ENCODE data around the gene CNTNAP2. TPM values are rescaled to one million over a fixed set of nuclear protein-coding genes. Genes with fewer than 3 reads are reported as not detected.

CNTNAP2 gene
- total RNA-seq, 1 experiment from 2014 or later: 64.5 TPM

DNA sequence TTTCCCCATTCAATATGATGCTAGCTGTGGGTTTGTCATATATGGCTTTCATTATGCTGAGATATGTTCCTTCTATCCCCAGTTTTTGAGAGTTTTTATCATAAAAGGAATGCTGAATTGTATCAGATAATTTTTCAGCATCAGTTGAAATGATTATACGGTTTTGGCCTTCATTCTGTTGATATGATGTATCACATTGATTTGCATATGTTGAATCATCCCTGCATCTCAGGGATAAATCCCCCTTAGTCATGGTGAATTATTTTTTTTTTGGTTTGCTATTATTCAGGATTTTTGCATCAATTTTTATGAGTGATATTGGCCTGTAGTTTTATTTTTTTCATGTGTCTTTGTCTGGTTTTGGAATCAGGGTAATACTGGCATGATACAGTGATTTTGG is 1321.6 kb downstream of the CNTNAP2 start:
- H3K79me2 ChIP-seq (ENCODE audit: insufficient read depth, low read length): no peaks in the 10 kb centered on the region
- H2BK5ac ChIP-seq (ENCODE audit: insufficient read length, low read length): no peak overlapping the region
- DNase-seq: no peak
- Mint-ChIP-seq H3K27ac (no peak overlapping the region), H3K27me3 (ENCODE audit: low read depth) (peaks cover 99% of the 10 kb centered on the region), H3K36me3 (ENCODE audit: insufficient read depth in 1 of 3, low read depth in 3 of 3) (peaks cover 0 to 16% (median 2%) of the 10 kb centered on the region in 3 experiments; a peak in 3 of 7 replicates), H3K4me3 (no peak overlapping the region), H3K4me1 (no peaks in the 10 kb centered on the region), H3K9me3 (peaks cover 11 to 17% of the 10 kb centered on the region in 2 experiments)
- H3K4me1 ChIP-seq (ENCODE audit: insufficient read depth, low read length): no peaks in the 10 kb centered on the region
- no peak overlapping the region for H3K56ac ChIP-seq (ENCODE audit: insufficient read length, low read depth, low read length)
- no peak overlapping the region for H2BK15ac ChIP-seq (ENCODE audit: low read depth, low read length)
- H3K18ac ChIP-seq (ENCODE audit: insufficient read length, low read depth, low read length): no peak overlapping the region
- no peak overlapping the region for H3K4me2 ChIP-seq (ENCODE audit: insufficient read depth, insufficient read length, low read length)
- no peak overlapping the region for H4K91ac ChIP-seq (ENCODE audit: insufficient read length, low read depth, low read length)
- H2BK20ac ChIP-seq (ENCODE audit: low read depth, low read length, poor library complexity, severe bottlenecking): no peak overlapping the region
- no peak overlapping the region for H4K8ac ChIP-seq (replicated peaks; ENCODE audit: insufficient read length, low read depth, low read length)
- no CpG with 5 or more reads among the region's 1 CpG for WGBS (ENCODE audit: extremely low coverage, insufficient read length, low lambda C conversion rate)
- H2BK12ac ChIP-seq (ENCODE audit: insufficient read length, low read depth, low read length): no peak overlapping the region
- no peaks in the 10 kb centered on the region for H3K23me2 ChIP-seq (ENCODE audit: insufficient read length, low read depth, low read length, poor library complexity, severe bottlenecking)
- no peak overlapping the region for H3T11ph ChIP-seq (ENCODE audit: low read length)
- no peak overlapping the region for H3K4ac ChIP-seq (ENCODE audit: low read depth, low read length)
- H3K9me3 ChIP-seq (ENCODE audit: control insufficient read depth, low read depth, low read length): no peaks in the 10 kb centered on the region
- no peak overlapping the region for H3K14ac ChIP-seq (ENCODE audit: insufficient read depth, low read length)
- no peaks in the 10 kb centered on the region for H3K79me1 ChIP-seq (ENCODE audit: insufficient read depth, low read depth, low read length, poor library complexity, severe bottlenecking)
- H3K27ac ChIP-seq (ENCODE audit: insufficient read length, low read depth, low read length): no peak overlapping the region
- H4K5ac ChIP-seq (ENCODE audit: insufficient read length, low read depth, low read length): no peak overlapping the region
- H2BK120ac ChIP-seq (ENCODE audit: low read depth, low read length, poor library complexity, severe bottlenecking): no peak overlapping the region
- H3K9ac ChIP-seq (ENCODE audit: extremely low read depth, insufficient read length, low read length): no peak overlapping the region
- no peak overlapping the region for H2AK5ac ChIP-seq (ENCODE audit: insufficient read length, low read length)
- H4K20me1 ChIP-seq (ENCODE audit: control insufficient read depth, insufficient read depth, insufficient read length): no peaks in the 10 kb centered on the region
- no peak overlapping the region for H2AFZ ChIP-seq (ENCODE audit: low read length)
- TF ChIP-seq, protein P1, sequence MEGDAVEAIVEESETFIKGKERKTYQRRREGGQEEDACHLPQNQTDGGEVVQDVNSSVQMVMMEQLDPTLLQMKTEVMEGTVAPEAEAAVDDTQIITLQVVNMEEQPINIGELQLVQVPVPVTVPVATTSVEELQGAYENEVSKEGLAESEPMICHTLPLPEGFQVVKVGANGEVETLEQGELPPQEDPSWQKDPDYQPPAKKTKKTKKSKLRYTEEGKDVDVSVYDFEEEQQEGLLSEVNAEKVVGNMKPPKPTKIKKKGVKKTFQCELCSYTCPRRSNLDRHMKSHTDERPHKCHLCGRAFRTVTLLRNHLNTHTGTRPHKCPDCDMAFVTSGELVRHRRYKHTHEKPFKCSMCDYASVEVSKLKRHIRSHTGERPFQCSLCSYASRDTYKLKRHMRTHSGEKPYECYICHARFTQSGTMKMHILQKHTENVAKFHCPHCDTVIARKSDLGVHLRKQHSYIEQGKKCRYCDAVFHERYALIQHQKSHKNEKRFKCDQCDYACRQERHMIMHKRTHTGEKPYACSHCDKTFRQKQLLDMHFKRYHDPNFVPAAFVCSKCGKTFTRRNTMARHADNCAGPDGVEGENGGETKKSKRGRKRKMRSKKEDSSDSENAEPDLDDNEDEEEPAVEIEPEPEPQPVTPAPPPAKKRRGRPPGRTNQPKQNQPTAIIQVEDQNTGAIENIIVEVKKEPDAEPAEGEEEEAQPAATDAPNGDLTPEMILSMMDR (conservative IDR thresholded peaks at IDR 0.05): no peak
- H3K23ac ChIP-seq (ENCODE audit: insufficient read length, low read depth, low read length): no peak overlapping the region
- H3K27me3 ChIP-seq (ENCODE audit: insufficient read depth, low read length): peaks cover 17% of the 10 kb centered on the region; the same call in 1 of the 2 replicates
